Liver (tissue), 9 donors: ENCODE measurements around the gene BLZF1. TPM values are rescaled to one million over a fixed set of nuclear protein-coding genes. Genes with fewer than 3 reads are reported as not detected.

Experiments used
- DNase-seq: peaks from one replicate; pipeline ENCODE4 v3.0.0-alpha.2; 2017; ENCODE audit warnings: low spot score
- H3K27ac ChIP-seq, 2 donors: one replicate each; pipeline ENCODE4 v1.7.0; 2013; ENCODE audit warnings: inconsistent platforms in 2 of 2, low read length in 2 of 2, control low read depth in 1 of 2, low read depth in 1 of 2, mild to moderate bottlenecking in 1 of 2
- H3K27me3 ChIP-seq, 4 donors: one replicate each; pipeline versions ENCODE4 v1.6.1 to v1.7.0; 2013; ENCODE audit warnings: low read length in 3 of 4, inconsistent platforms in 1 of 4, mild to moderate bottlenecking in 1 of 4, moderate library complexity in 1 of 4; ENCODE audit not compliant: control insufficient read depth in 4 of 4, insufficient read depth in 4 of 4
- H3K36me3 ChIP-seq, 4 donors: one replicate each; pipeline versions ENCODE4 v1.6.1 to v1.7.0; 2013; ENCODE audit warnings: low read length in 3 of 4, mild to moderate bottlenecking in 3 of 4, low read depth in 1 of 4, moderate library complexity in 1 of 4; ENCODE audit not compliant: control insufficient read depth in 4 of 4, insufficient read depth in 3 of 4
- H3K4me1 ChIP-seq, 4 donors: one replicate each; pipeline versions ENCODE4 v1.6.1 to v1.7.0; 2013; ENCODE audit warnings: low read length in 3 of 4, mild to moderate bottlenecking in 3 of 4, moderate library complexity in 1 of 4; ENCODE audit not compliant: control insufficient read depth in 4 of 4, insufficient read depth in 4 of 4
- H3K4me3 ChIP-seq, 3 donors: one replicate each; pipeline versions ENCODE4 v1.6.1 to v1.7.0; 2013; ENCODE audit warnings: low read length in 3 of 3, control low read depth in 1 of 3, low read depth in 1 of 3, mild to moderate bottlenecking in 1 of 3
- H3K9ac ChIP-seq, 2 donors: one replicate each; pipeline ENCODE4 v1.7.0; 2013; ENCODE audit warnings: low read length in 2 of 2, mild to moderate bottlenecking in 2 of 2, moderate library complexity in 2 of 2, control low read depth in 1 of 2, low read depth in 1 of 2
- H3K9me3 ChIP-seq, 4 donors: one replicate each; pipeline versions ENCODE4 v1.6.1 to v1.7.0; 2013; ENCODE audit warnings: low read length in 3 of 4; ENCODE audit not compliant: control insufficient read depth in 4 of 4
- ATF3 ChIP-seq: IDR thresholded peaks from 2 replicates; pipeline ENCODE4 v1.6.1; 2016; ENCODE audit warnings: antibody characterized with exemption
- CTCF ChIP-seq: fragments of 150-350 bp; IDR thresholded peaks from 2 replicates; pipeline ENCODE4 v1.5.1; 2017; ENCODE audit warnings: improper control_type of control experiment, low read depth, low read length; ENCODE audit not compliant: missing input control
- EGR1 ChIP-seq, 2 donors: IDR thresholded peaks; 2 replicates each; pipeline ENCODE4 v1.6.1; 2016 to 2018; ENCODE audit warnings: antibody characterized with exemption in 2 of 2, low read depth in 2 of 2
- FOXA1 ChIP-seq: IDR thresholded peaks from 2 replicates; pipeline ENCODE4 v1.6.1; 2016; ENCODE audit warnings: antibody characterized with exemption
- FOXA2 ChIP-seq: IDR thresholded peaks from 2 replicates; pipeline ENCODE4 v1.6.1; 2016; ENCODE audit warnings: antibody characterized with exemption
- GABPA ChIP-seq, 2 donors: IDR thresholded peaks in 1 of 2; conservative IDR thresholded peaks in 1 of 2; 2 replicates each; pipeline ENCODE4 v1.6.1; 2016; ENCODE audit warnings: antibody characterized with exemption in 2 of 2, mild to moderate bottlenecking in 1 of 2, moderate library complexity in 1 of 2
- HNF4A ChIP-seq, 2 donors: conservative IDR thresholded peaks; 2 replicates each; pipeline ENCODE4 v1.6.1; 2016; ENCODE audit warnings: antibody characterized with exemption in 2 of 2, mild to moderate bottlenecking in 2 of 2
- HNF4G ChIP-seq: IDR thresholded peaks from 2 replicates; pipeline ENCODE4 v1.6.1; 2016; ENCODE audit warnings: antibody characterized with exemption
- NR2F2 ChIP-seq: IDR thresholded peaks from 2 replicates; pipeline ENCODE4 v1.6.1; 2016; ENCODE audit warnings: antibody characterized with exemption
- RAD21 ChIP-seq, 2 donors: IDR thresholded peaks; 2 replicates each; pipeline ENCODE4 v1.6.1; 2016; ENCODE audit warnings: antibody characterized with exemption in 2 of 2, mild to moderate bottlenecking in 2 of 2
- REST ChIP-seq: IDR thresholded peaks from 2 replicates; pipeline ENCODE4 v1.6.1; 2016; ENCODE audit warnings: antibody characterized with exemption, mild to moderate bottlenecking
- SP1 ChIP-seq: IDR thresholded peaks from 2 replicates; pipeline ENCODE4 v1.6.1; 2018; ENCODE audit warnings: antibody characterized with exemption, mild to moderate bottlenecking
- WGBS: extraction: QIAGEN DNeasy Blood & Tissue Kit; methylation state at CpG from one replicate; pipeline ENCODE4 v1.1.7; 2013; 5-methylcytosine and 5-hydroxymethylcytosine counted together
- polyA plus RNA-seq, 2 donors: library from polyadenylated mRNA; stranded (reverse) in 1 of 2; unstranded in 1 of 2; fragments of 200-250 nt in 1 of 2; fragments of >200 nt in 1 of 2; fragmentation: Nextera tagmentation in 1 of 2; extraction: Ambion mirVana in 1 of 2; gene quantifications; one replicate each; pipeline versions ENCODE4 v1.2.1 to v1.2.3, GENCODE V29; 2013 to 2015
- total RNA-seq, 2 donors: library from RNA; depleted of rRNA; stranded (reverse); fragments of >200 nt; gene quantifications; one replicate each; pipeline ENCODE4 v1.2.3, GENCODE V29; 2014
- TF ChIP-seq, protein P1 (sequence below): IDR thresholded peaks from 2 replicates; pipeline ENCODE4 v1.6.1; 2016; ENCODE audit warnings: antibody characterized with exemption
- TF ChIP-seq, protein P2 (sequence below): IDR thresholded peaks from 2 replicates; pipeline ENCODE4 v1.6.1; 2016; ENCODE audit warnings: antibody characterized with exemption
- donor health status: healthy.
- donor health status: healthy.
- donor health status: healthy.
- donor health status: healthy.
- donor health status: healthy.

Gene BLZF1
- total and polyA plus RNA-seq, 4 donors, result 5.3 to 13.1 (median 8.7) TPM

DNA sequence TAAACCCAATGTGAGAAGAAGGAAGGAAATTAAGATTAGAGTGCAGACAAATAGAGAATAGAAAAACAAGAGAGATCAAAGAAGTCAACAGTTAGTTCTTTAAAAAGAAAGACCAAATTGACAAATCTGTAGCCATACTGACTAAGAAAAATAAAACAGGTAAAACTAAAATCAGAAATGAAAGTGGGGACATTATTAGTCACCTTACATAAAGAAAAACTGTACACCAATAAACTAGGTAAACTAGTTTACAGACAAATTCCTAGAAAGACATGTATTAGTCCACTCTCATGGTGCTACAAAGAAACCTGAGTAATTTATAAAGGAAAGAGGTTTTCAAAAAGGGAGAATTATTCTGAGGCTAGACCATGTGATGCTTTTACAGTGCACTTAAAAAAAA is 22.3 kb downstream of the BLZF1 start:
- Histone ChIP-seq H3K4me3 (no peak overlapping the region), H3K27ac (no peak overlapping the region), H3K27me3 (no peaks in the 10 kb centered on the region), H3K36me3 (peaks cover 3 to 47% (median 35%) of the 10 kb centered on the region in 4 donors), H3K9me3 (no peaks in the 10 kb centered on the region), H3K9ac (no peak overlapping the region), H3K4me1 (no peaks in the 10 kb centered on the region)
- TF ChIP-seq EGR1 (IDR thresholded peaks at IDR 0.05; ENCODE audit: low read depth in 2 of 2) (no peak), RAD21 (IDR thresholded peaks at IDR 0.05) (no peak), GABPA (IDR thresholded peaks at IDR 0.05 in 1 of 2, conservative IDR thresholded peaks at IDR 0.05 in 1 of 2) (no peak), CTCF (no peak), HNF4G (no peak), REST (no peak)
- TF ChIP-seq, protein P1, sequence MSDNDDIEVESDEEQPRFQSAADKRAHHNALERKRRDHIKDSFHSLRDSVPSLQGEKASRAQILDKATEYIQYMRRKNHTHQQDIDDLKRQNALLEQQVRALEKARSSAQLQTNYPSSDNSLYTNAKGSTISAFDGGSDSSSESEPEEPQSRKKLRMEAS, result no peak
- TF ChIP-seq, protein P2, sequence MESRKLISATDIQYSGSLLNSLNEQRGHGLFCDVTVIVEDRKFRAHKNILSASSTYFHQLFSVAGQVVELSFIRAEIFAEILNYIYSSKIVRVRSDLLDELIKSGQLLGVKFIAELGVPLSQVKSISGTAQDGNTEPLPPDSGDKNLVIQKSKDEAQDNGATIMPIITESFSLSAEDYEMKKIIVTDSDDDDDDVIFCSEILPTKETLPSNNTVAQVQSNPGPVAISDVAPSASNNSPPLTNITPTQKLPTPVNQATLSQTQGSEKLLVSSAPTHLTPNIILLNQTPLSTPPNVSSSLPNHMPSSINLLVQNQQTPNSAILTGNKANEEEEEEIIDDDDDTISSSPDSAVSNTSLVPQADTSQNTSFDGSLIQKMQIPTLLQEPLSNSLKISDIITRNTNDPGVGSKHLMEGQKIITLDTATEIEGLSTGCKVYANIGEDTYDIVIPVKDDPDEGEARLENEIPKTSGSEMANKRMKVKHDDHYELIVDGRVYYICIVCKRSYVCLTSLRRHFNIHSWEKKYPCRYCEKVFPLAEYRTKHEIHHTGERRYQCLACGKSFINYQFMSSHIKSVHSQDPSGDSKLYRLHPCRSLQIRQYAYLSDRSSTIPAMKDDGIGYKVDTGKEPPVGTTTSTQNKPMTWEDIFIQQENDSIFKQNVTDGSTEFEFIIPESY, result no peak
- no peak for DNase-seq

DNA sequence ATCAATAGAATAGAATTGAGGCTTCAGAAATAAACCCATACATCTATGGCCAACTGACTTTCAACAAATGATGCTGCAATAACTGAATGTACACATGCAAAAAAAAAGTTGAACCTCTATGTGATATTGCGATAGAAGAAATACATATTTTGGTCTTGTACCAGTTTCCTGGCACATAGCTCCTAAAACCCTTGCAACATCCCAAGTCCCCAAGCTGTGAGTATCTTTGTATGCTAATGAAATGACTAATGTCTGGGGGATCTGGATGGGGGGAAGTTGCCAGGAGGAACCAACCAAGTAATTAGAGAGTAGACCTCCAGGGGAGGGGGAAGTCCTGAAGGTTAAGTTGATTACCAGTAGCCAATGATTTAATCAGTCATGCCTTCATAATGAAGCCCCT is 24.4 kb downstream of the BLZF1 start:
- no peak for DNase-seq
- no peaks in the 10 kb centered on the region for H3K27me3 ChIP-seq
- no peak overlapping the region for H3K4me3 ChIP-seq
- H3K9me3 ChIP-seq, result no peaks in the 10 kb centered on the region
- H3K36me3 ChIP-seq, result peaks cover 3 to 44% (median 32%) of the 10 kb centered on the region in 4 donors
- H3K9ac ChIP-seq, result no peak overlapping the region
- WGBS, result 94% methylated on average over 1 of the region's 1 CpG
- no peak overlapping the region for H3K27ac ChIP-seq
- no peaks in the 10 kb centered on the region for H3K4me1 ChIP-seq
- no peak for TF ChIP-seq EGR1 (IDR thresholded peaks at IDR 0.05; ENCODE audit: low read depth in 2 of 2)
- no peak for TF ChIP-seq FOXA1
- TF ChIP-seq GABPA (IDR thresholded peaks at IDR 0.05 in 1 of 2, conservative IDR thresholded peaks at IDR 0.05 in 1 of 2), result no peak
- no peak for TF ChIP-seq CTCF
- TF ChIP-seq FOXA2, result no peak
- TF ChIP-seq SP1, result no peak
- TF ChIP-seq HNF4G, result no peak
- TF ChIP-seq HNF4A (conservative IDR thresholded peaks at IDR 0.05), result no peak
- TF ChIP-seq, protein P2, result no peak
- TF ChIP-seq NR2F2, result no peak
- TF ChIP-seq ATF3, result no peak
- no peak for TF ChIP-seq REST
- no peak for TF ChIP-seq RAD21 (IDR thresholded peaks at IDR 0.05)
